ENCODE results near the gene KRT1.
A peak's percentile ranks its signal among the peaks of the same experiment; 100 is the strongest.

Gene KRT1

DNA sequence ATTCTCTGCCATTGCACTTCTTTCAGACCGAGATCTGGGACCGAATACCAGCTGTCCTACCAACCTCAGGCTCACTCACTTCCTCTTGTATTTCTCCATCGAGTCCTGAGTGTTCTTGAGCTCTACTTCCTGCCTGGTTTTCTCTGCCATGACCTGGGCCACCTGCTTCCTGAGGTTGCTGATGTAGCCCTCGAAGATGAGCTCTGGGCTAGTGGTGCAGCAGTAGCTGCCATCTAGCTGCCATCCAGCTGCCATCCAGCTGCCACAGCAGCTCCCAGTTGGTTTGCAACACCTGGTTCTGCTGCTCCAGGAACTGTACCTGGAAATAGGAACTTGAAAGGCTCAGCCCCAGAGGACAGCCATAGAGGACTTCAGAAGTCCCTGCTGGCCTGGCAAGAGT, 46.8 kb downstream of the KRT1 start:
- Histone ChIP-seq H3K27ac (no peak overlapping the region), H3K4me3 (no peak overlapping the region)
- TF ChIP-seq, protein P1, sequence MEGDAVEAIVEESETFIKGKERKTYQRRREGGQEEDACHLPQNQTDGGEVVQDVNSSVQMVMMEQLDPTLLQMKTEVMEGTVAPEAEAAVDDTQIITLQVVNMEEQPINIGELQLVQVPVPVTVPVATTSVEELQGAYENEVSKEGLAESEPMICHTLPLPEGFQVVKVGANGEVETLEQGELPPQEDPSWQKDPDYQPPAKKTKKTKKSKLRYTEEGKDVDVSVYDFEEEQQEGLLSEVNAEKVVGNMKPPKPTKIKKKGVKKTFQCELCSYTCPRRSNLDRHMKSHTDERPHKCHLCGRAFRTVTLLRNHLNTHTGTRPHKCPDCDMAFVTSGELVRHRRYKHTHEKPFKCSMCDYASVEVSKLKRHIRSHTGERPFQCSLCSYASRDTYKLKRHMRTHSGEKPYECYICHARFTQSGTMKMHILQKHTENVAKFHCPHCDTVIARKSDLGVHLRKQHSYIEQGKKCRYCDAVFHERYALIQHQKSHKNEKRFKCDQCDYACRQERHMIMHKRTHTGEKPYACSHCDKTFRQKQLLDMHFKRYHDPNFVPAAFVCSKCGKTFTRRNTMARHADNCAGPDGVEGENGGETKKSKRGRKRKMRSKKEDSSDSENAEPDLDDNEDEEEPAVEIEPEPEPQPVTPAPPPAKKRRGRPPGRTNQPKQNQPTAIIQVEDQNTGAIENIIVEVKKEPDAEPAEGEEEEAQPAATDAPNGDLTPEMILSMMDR (IDR thresholded peaks at IDR 0.05), result no peak
- peak; percentile 45 for DNase-seq (ENCODE audit: low spot score)

DNA sequence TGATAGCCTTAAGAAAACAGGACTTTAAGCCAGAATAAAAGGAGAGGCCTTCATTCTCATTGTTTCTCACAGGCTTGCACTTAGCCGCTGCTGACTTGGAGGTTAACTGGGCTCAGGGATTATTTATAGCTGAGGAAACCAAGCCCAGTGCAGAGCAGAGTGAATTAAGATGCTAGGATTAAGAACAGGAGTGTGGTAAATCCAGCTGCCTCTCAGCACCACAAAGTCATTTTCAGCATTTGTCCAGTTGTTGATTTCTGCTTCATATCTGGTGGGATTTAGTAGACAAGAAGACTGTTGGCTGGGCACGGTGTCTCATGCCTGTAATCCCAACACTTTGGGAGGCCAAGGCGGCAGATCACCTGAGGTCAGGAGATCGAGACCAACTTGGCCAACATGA, 47.6 kb downstream of the KRT1 start:
- TF ChIP-seq, protein P1 (IDR thresholded peaks at IDR 0.05), result no peak
- H3K27ac ChIP-seq, result no peak overlapping the region
- DNase-seq (ENCODE audit: low spot score), result peak; percentile 24
- no peak overlapping the region for H3K4me3 ChIP-seq

DNA sequence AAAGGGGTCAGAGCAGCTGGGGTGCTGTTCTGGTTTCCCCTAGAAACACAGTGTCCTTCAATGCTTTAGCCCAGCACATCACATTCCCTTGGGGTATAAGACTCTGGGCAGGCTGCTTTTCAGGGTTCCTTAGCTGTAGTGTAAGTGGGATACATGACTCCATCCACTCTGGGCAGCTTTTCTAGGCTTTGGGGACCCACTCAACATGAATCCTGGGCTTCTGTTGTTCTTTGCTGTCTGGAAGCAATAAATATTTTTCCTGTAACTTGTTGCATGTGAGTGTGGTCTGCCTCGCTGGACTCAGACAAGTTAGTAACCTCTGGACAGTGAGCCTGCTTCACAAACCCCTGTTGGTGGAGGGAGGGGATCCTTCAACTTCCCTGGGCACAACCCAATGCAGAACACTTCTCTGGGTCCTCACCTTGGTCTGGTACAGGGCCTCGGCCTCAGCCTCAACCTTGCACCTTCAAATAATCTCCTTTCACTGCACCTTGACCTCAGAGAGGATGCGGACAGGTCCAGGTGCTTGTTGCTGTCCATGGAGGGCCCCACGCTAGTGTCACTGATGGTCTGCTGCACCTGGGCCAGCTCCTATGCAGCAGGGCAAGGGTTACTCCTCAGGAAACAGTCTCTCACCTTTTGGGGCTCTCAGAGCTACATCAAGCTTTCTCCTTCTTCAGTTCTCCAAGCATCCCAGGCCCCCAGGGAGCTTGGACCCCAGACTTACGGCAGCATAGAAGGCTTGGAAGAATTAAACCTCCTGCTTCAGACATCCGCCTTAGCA, 48.3 kb downstream of the KRT1 start:
- TF ChIP-seq, protein P1 (IDR thresholded peaks at IDR 0.05), result no peak
- Histone ChIP-seq H3K27ac (no peak overlapping the region), H3K4me3 (no peak overlapping the region)
- DNase-seq (ENCODE audit: low spot score), result peak; percentile 28

DNA sequence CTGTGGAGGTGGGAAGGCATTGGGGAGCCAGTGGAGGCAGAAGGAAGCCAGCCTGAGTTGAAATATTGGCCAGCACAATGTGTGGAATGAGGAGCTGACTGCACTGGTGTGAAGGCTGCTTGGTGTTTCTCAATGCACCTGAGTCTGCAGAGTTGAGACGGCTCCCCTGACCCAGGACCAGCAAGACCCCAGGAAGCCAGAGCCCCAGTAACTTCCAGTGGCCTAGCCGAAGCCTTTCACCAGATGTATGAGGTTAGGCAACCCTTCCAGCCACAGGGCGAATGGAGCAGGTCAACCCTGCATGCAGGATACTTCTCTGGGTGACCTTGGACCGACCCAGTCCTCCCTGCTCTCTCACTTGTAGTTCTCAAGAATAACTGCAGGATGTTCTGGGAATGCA, 48.9 kb downstream of the KRT1 start:
- DNase-seq (ENCODE audit: low spot score), result peak; percentile 65
- Histone ChIP-seq H3K4me3 (no peak overlapping the region), H3K27ac (no peak overlapping the region)
- TF ChIP-seq, protein P1 (IDR thresholded peaks at IDR 0.05), result no peak

DNA sequence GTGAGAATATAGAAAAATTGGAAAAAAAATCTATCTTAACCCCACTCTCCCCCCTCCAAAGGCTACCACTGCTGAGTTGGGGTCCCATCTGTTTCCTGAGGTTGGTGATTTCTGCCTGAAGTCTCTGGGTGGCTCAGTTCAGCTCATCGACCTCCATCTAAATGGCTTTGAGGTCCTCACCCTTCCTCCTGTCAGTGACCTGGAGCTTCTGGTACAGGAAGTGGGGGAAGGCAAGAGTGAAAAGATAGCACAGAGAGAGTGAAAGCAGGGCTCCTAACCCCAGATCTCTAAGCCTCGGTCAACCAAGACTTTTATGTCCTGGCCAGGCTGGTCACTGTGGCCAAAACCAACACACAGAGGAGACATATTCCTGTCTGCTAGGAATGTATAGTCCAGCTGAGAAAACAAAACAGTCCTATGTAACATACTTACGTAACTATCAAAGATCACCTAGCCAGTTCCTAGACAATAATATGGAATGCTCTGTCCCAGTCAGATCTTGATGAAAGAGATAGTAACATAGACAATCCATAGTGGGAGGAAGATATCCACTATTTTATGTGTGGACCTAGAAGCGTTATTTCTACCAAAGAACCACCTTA, 49.5 kb downstream of the KRT1 start:
- TF ChIP-seq, protein P1 (IDR thresholded peaks at IDR 0.05), result no peak

DNA sequence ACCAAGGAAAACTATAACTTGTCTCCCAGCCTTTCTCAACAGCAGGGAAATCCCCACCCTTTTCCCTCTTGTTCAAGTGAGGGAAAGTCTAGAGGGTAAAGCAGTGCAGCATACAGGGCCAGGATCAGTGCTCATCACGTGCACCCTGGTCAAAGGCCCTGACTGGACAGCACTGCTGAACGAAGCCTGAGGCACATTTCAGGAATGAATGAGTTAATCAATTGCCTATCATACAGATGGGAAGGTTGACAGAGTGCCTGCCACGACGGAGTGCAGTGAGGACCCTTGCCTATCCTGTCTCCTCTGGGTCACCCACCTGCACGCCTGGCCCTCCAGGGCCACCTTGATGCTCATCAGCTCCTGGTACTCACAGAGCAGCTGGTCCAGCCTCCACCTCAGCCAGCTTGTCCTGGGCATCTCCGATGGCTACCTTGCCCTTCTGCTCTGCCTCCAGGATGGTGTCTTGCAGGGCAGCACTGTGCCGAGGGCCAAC, 50.2 kb downstream of the KRT1 start:
- Histone ChIP-seq H3K27ac (no peak overlapping the region), H3K4me3 (no peak overlapping the region)
- TF ChIP-seq, protein P1 (IDR thresholded peaks at IDR 0.05), result no peak
- peak; percentile 43 for DNase-seq (ENCODE audit: low spot score)

More for the DNA sequence above, 49.5 kb downstream of the KRT1 start:
- Histone ChIP-seq H3K4me3 (no peak overlapping the region), H3K27ac (no peak overlapping the region)
- DNase-seq (ENCODE audit: low spot score), result peak; percentile 19

All from coronary artery (tissue), 2 donors.